GM10248 (cell line): ENCODE data around the gene ACOXL.

ENCODE experiments used
- CTCF ChIA-PET: fragments of 300-600 bp; sonication (Branson Sonifier 250); formaldehyde crosslinking; extraction: SDS; loops from one replicate; lab custom pipeline; 2021; ENCODE audit warnings: antibody characterized with exemption; lab: Yijun Ruan, JAX
- POLR2A ChIA-PET: fragments of 350-650 bp; sonication (Branson Sonifier 250); formaldehyde crosslinking; extraction: SDS; loops from one replicate; lab custom pipeline; 2020; ENCODE audit warnings: antibody characterized with exemption; lab: Yijun Ruan, JAX
- DNase-seq: peaks from one replicate; pipeline ENCODE4 v3.0.0; 2012; ENCODE audit errors: extremely low spot score
- CTCF ChIP-seq: IDR thresholded peaks from 2 replicates; pipeline ENCODE4 v1.5.1; 2012; ENCODE audit warnings: mild to moderate bottlenecking, low read depth; ENCODE audit errors: extremely low read depth, missing control alignments, control extremely low read depth

Gene ACOXL

GRCh38 chr2:110788976-110789375, 56.6 kb downstream of the ACOXL start:
- POLR2A ChIA-PET, result no interaction called here
- no peak for DNase-seq
- CTCF ChIA-PET, result interaction anchor here (0.6 to 1.5 kb wide), 3 partner anchors 10 to 23 kb away, joined by 3 to 4 read pairs (median 4); no protein-coding TSS in a partner anchor
- TF ChIP-seq CTCF, result no peak

- CTCF ChIA-PET, result interaction anchor here (0.6 kb wide), 1 partner anchor 11 kb away, joined by 3 read pairs; no protein-coding TSS in a partner anchor
- no peak for TF ChIP-seq CTCF
- POLR2A ChIA-PET, result no interaction called here
- no peak for DNase-seq
Observed at GRCh38 chr2:110789706-110790105, 57.3 kb downstream of the ACOXL start.

GRCh38 chr2:110790907-110791306, 58.5 kb downstream of the ACOXL start:
- no peak for TF ChIP-seq CTCF
- DNase-seq, result no peak
- CTCF ChIA-PET, result interaction anchor here (0.7 to 0.9 kb wide), 2 partner anchors 30 to 36 kb away, joined by 3 read pairs; no protein-coding TSS in a partner anchor
- POLR2A ChIA-PET, result no interaction called here

- POLR2A ChIA-PET, result no interaction called here
- no peak for TF ChIP-seq CTCF
- CTCF ChIA-PET, result interaction anchor here (0.7 to 2.2 kb wide), 3 partner anchors 20 to 36 kb away, joined by 3 to 8 read pairs (median 3); no protein-coding TSS in a partner anchor
- DNase-seq, result no peak
Observed at GRCh38 chr2:110791435-110791834, 59.1 kb downstream of the ACOXL start.

- DNase-seq, result no peak
- TF ChIP-seq CTCF, result no peak
- ChIA-PET POLR2A (no interaction called here), CTCF (interaction anchor here (0.8 to 2.2 kb wide), 7 partner anchors 10 to 25 kb away, joined by 3 to 11 read pairs (median 4); no protein-coding TSS in a partner anchor)
Observed at GRCh38 chr2:110793034-110793433, 60.7 kb downstream of the ACOXL start.

GRCh38 chr2:110794390-110794789, 62.0 kb downstream of the ACOXL start:
- POLR2A ChIA-PET, result no interaction called here
- CTCF ChIA-PET, result interaction anchor here (1.0 to 1.8 kb wide), 3 partner anchors 12 to 39 kb away, joined by 3 to 11 read pairs (median 3); no protein-coding TSS in a partner anchor
- DNase-seq, result no peak
- no peak for TF ChIP-seq CTCF
